LNCaP clone FGC (cell line): ENCODE data around the gene FAHD1.

Experiments used
- DNase-seq: peaks from one replicate; pipeline ENCODE4 v3.0.0-alpha.2; 2011; ENCODE audit warnings: low read depth
- H3K4me3 ChIP-seq: 2 replicates; pipeline ENCODE4 v1.5.1; 2011; ENCODE audit warnings: mild to moderate bottlenecking, low read depth, low read length, control low read depth
- CTCF ChIP-seq: IDR thresholded peaks from 2 replicates; pipeline ENCODE4 v1.5.1; 2012; ENCODE audit warnings: mild to moderate bottlenecking; ENCODE audit not compliant: control insufficient read depth, insufficient read depth; ENCODE audit errors: extremely low read depth

Gene FAHD1

DNA sequence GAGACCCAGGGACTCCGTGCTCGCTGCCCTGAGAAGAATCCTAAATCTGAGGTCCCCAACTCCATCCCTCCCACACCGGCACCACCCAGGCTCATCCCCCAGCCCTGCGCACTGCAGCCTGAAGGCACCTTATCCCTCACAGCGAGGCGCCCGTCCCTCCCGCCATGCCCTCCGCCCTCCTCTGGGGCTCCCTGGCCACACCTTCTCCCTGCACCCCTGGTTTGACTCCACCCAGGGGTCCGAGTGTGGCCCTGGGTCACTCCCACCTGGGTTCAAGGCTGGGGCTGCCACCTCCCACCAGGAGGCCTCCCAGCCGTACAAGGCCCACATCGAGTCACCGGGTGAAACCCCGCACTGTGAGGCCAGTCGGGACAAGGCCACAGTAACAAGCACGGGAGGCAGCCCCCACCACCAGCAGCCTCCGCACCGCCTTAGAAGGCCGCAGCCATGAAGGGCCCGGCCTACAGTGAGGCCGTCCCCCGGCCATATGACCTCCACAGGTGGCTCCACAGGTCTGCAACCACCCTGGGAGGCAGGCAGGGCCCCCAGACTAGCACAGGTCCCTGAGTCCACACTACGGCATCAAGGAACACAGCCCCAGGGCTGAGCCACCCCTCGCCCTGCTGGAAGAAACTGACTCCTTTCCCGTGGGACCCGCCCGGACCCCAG, 8.7 kb upstream of the FAHD1 start:
- TF ChIP-seq CTCF, result no peak
- H3K4me3 ChIP-seq, result no peak overlapping the region
- no peak for DNase-seq

DNA sequence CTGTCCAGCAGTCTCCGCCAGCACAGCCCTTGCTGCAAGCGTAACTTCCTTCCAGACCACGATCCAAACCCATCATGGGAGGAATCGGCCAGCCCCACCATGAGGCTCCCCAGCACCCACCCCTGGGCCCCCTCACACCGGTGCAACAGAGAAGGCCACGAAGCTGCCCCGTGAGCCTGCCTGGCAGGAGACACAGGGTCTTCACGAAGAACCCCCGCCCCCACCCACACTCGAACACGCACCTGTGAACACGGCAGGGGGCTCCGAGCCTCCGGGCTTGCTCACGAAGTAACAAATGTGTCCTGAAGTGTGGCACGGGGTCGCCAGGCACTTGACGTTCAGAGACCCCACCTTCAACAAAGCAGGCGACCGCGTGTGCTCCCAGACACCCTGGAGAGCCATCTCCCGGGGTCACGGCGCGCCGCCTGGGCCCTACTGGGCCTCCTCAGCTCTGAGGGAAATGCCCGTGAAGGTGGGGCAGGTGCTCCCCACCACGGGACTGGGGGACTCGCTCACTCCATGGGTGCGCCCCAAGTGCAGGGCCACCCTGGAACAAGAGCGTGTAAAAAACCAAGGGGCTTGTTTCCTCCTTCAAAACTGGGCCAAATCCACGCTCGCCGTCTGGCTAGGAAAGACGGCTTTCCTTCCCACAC, 8.0 kb upstream of the FAHD1 start:
- TF ChIP-seq CTCF, result no peak
- no peak overlapping the region for H3K4me3 ChIP-seq
- DNase-seq, result no peak

DNA sequence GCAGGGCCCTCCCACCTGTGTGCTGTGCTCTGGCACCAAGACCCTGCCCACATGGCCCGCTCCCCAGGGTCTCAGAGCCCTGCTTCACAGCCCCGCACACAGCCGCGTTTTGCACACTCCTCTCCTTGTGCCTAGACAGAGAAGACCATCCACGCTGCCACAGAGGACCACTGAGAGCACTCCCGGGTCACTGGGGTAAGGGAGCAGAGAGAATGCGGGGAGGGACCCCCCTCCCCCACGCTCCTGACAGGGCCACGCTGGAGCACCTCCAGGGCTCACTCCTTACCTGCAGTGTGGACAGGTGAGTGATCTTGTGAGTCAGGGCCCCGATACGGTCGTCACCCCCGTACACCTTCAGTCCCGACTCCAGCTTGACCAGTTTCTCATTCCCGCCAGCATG, 7.4 kb upstream of the FAHD1 start:
- H3K4me3 ChIP-seq, result no peak overlapping the region
- no peak for DNase-seq
- TF ChIP-seq CTCF, result no peak

- H3K4me3 ChIP-seq, result no peak overlapping the region
- no peak for DNase-seq
- no peak for TF ChIP-seq CTCF
Observed at GRCh38 chr16:1820096-1820945, 6.7 kb upstream of the FAHD1 start.

DNA sequence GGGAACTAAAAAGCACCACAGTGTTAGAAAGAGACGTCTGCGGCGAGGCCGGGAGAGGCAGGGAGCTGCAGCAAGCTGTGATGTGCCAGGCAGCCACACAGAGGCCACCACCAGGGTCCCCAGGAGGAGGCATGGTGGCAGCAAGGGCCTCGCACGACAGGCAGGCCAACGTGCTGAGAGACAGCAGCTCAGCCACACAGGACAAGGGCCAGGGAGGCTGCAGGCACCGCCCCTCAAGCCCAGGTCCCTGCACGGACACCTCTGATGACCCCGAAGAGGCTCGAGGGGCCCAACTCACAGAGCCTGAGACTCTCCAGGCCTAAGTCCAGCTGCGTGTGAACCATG, 6.1 kb upstream of the FAHD1 start:
- no peak for TF ChIP-seq CTCF
- no peak for DNase-seq
- H3K4me3 ChIP-seq, result no peak overlapping the region

- H3K4me3 ChIP-seq, result no peak overlapping the region
- DNase-seq, result no peak
- TF ChIP-seq CTCF, result no peak
Observed at GRCh38 chr16:1821861-1822611, 5.0 kb upstream of the FAHD1 start.
